ENCODE results near the gene ZNF460. TPM values are rescaled to one million over a fixed set of nuclear protein-coding genes. Genes with fewer than 3 reads are reported as not detected.

The ZNF460 gene
- polyA plus RNA-seq, 1 of the 3 experiments (the other 2 are of a cell fraction) = 2.4 TPM

DNA sequence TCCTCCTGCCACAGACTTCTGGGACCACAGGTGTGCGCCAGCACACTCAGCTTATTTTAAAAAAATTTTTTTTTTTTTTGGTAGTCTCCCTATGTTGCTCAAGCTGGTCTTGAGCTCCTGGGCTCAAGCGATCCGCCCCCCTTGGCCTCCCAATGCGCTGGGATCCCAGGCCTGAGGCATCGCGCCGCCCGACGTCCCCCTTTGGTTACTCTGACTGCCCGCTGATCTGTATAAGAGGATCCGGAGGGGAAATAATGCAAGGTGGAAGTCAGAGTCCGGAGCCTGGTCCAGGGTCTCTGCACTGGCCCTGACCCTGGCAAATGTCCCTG is 40.3 kb upstream of the ZNF460 start (continued):
- TF ChIP-seq, protein P1, sequence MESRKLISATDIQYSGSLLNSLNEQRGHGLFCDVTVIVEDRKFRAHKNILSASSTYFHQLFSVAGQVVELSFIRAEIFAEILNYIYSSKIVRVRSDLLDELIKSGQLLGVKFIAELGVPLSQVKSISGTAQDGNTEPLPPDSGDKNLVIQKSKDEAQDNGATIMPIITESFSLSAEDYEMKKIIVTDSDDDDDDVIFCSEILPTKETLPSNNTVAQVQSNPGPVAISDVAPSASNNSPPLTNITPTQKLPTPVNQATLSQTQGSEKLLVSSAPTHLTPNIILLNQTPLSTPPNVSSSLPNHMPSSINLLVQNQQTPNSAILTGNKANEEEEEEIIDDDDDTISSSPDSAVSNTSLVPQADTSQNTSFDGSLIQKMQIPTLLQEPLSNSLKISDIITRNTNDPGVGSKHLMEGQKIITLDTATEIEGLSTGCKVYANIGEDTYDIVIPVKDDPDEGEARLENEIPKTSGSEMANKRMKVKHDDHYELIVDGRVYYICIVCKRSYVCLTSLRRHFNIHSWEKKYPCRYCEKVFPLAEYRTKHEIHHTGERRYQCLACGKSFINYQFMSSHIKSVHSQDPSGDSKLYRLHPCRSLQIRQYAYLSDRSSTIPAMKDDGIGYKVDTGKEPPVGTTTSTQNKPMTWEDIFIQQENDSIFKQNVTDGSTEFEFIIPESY (IDR thresholded peaks at IDR 0.05; ENCODE audit: borderline replicate concordance, low read depth) = no peak
- TF ChIP-seq EZH2phosphoT487 (IDR thresholded peaks at IDR 0.05; ENCODE audit: borderline replicate concordance, low read depth) (no peak), FOXM1 (IDR thresholded peaks at IDR 0.05; ENCODE audit: low read depth) (no peak), ELF1 (IDR thresholded peaks at IDR 0.05) (no peak), TEAD4 (IDR thresholded peaks at IDR 0.05; ENCODE audit: borderline replicate concordance, insufficient read depth) (no peak)
- TF ChIP-seq, protein P2, sequence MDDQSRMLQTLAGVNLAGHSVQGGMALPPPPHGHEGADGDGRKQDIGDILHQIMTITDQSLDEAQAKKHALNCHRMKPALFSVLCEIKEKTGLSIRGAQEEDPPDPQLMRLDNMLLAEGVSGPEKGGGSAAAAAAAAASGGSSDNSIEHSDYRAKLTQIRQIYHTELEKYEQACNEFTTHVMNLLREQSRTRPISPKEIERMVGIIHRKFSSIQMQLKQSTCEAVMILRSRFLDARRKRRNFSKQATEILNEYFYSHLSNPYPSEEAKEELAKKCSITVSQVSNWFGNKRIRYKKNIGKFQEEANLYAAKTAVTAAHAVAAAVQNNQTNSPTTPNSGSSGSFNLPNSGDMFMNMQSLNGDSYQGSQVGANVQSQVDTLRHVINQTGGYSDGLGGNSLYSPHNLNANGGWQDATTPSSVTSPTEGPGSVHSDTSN (IDR thresholded peaks at IDR 0.05) = no peak
- TF ChIP-seq, protein P3, sequence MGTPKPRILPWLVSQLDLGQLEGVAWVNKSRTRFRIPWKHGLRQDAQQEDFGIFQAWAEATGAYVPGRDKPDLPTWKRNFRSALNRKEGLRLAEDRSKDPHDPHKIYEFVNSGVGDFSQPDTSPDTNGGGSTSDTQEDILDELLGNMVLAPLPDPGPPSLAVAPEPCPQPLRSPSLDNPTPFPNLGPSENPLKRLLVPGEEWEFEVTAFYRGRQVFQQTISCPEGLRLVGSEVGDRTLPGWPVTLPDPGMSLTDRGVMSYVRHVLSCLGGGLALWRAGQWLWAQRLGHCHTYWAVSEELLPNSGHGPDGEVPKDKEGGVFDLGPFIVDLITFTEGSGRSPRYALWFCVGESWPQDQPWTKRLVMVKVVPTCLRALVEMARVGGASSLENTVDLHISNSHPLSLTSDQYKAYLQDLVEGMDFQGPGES (IDR thresholded peaks at IDR 0.05; ENCODE audit: low read depth, low read length) = no peak
- TF ChIP-seq, protein P4, sequence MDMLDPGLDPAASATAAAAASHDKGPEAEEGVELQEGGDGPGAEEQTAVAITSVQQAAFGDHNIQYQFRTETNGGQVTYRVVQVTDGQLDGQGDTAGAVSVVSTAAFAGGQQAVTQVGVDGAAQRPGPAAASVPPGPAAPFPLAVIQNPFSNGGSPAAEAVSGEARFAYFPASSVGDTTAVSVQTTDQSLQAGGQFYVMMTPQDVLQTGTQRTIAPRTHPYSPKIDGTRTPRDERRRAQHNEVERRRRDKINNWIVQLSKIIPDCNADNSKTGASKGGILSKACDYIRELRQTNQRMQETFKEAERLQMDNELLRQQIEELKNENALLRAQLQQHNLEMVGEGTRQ (IDR thresholded peaks at IDR 0.05; ENCODE audit: borderline replicate concordance, low read depth, low read length) = no peak

DNA sequence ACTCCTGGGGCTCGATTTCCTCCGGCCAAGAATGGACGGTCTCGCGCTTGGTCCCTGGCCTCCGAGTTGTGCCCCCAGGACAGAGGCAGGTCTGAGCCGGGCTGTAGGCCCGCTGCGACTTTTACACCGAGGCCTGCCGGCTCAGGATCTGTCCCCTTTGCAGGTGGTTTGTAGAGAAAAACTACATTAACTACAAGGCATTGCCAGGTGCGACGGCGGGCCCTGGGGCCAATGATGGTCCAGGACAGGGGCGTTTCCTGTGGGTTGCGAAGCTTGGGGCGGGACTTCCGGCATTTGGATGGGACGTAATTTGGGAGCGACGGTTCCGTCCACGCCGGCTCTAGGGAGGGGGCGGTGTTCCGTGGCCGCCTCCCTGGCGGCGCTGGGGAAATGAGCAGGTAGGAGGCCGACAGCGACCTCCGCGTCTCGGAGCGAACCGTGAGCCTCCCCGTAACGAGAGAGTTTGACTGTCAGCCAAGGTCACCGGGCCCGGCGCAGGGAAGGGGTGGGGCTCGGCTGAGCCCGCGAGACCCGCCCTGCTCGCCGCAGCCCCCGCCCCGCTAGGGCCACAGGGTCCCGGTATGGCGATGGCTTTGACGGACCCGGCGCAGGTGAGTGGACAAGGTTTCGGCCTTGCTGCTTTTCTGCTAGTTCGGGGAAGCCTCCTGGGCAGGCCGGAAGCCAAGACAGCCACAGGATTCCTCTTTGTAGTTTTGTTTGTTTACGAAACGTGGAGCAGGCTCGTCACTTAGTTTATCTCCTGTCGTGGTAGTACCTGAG is 39.8 kb upstream of the ZNF460 start, which contains the start of gene ZNF805:
Gene ZNF805, plus strand, starts transcription at position 322 of the 780 bp plus-strand sequence. Its CDS starts 260 bp downstream, at position 582.
- peak within 1 kb of the TSS; percentile 72 to 80 for H3K27ac ChIP-seq (ENCODE audit: low read depth in 2 of 2, low read length in 1 of 2)
- CTCF ChIA-PET = no interaction called here
- H3K9ac ChIP-seq = peak within 1 kb of the TSS; percentile 87
- H3K4me2 ChIP-seq = peak within 1 kb of the TSS; percentile 81
- no peaks in the 10 kb centered on the region for H3K9me2 ChIP-seq
- no peaks in the 10 kb centered on the region for H3F3A ChIP-seq (replicated peaks; ENCODE audit: insufficient read depth)
- H3K4me3 ChIP-seq (ENCODE audit: low read depth in 2 of 2, low read length in 1 of 2) = peak within 1 kb of the TSS; percentile 82 to 85
- H3K27me3 ChIP-seq (ENCODE audit: insufficient read depth) = no peaks in the 10 kb centered on the region
- WGBS (ENCODE audit: low lambda C conversion rate) = 3% methylated on average over 35 of the region's 61 CpGs
- peak; percentile 97 for DNase-seq
- H4K20me1 ChIP-seq (ENCODE audit: insufficient read depth) = no peaks in the 10 kb centered on the region
- peaks cover 48% of the 10 kb centered on the region for H3K79me2 ChIP-seq (ENCODE audit: insufficient read depth)
- peaks cover 10 to 11% of the 10 kb centered on the region in 2 experiments for H3K36me3 ChIP-seq (replicated peaks in 1 of 2; ENCODE audit: control insufficient read depth in 1 of 2, insufficient read depth in 2 of 2, low read length in 1 of 2)
- H3K4me1 ChIP-seq (ENCODE audit: control insufficient read depth in 1 of 2, insufficient read depth in 2 of 2, low read depth in 1 of 2, low read length in 1 of 2) = peaks cover 10 to 15% of the 10 kb centered on the region in 2 experiments; a peak in 2 of 4 replicates
- no peaks in the 10 kb centered on the region for H3K9me3 ChIP-seq
- H2AFZ ChIP-seq (ENCODE audit: low read depth) = peak within 1 kb of the TSS; percentile 100
- POLR2A ChIA-PET = interaction anchor here (0.7 kb wide), 1 partner anchor 149 kb away, joined by 3 read pairs; the partner anchor contains the start of gene ZNF548
- TF ChIP-seq EZH2phosphoT487 (IDR thresholded peaks at IDR 0.05; ENCODE audit: borderline replicate concordance, low read depth) = no peak
- no peak for TF ChIP-seq GATA2 (CRISPR knock-in tag; IDR thresholded peaks at IDR 0.05)
- TF ChIP-seq, protein P5, sequence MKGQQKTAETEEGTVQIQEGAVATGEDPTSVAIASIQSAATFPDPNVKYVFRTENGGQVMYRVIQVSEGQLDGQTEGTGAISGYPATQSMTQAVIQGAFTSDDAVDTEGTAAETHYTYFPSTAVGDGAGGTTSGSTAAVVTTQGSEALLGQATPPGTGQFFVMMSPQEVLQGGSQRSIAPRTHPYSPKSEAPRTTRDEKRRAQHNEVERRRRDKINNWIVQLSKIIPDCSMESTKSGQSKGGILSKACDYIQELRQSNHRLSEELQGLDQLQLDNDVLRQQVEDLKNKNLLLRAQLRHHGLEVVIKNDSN (IDR thresholded peaks at IDR 0.05; ENCODE audit: borderline replicate concordance, low read depth) = no peak
- TF ChIP-seq GABPA (IDR thresholded peaks at IDR 0.05; ENCODE audit: low read depth) = peak; percentile 97
- peak; percentile 58 for TF ChIP-seq TAF1 (IDR thresholded peaks at IDR 0.05; ENCODE audit: borderline replicate concordance, low read depth, low read length)
- TF ChIP-seq, protein P4 (IDR thresholded peaks at IDR 0.05; ENCODE audit: borderline replicate concordance, low read depth, low read length) = no peak
- no peak; the same call in 1 of the 2 replicates for TF ChIP-seq YY1 (IDR thresholded peaks at IDR 0.05; ENCODE audit: low read depth)
- TF ChIP-seq NRF1 (IDR thresholded peaks at IDR 0.05; ENCODE audit: low read depth, low read length) = no peak
- TF ChIP-seq TCF12 (IDR thresholded peaks at IDR 0.05) = no peak
- TF ChIP-seq, protein P1 (IDR thresholded peaks at IDR 0.05; ENCODE audit: borderline replicate concordance, low read depth) = no peak
- TF ChIP-seq EP300 (IDR thresholded peaks at IDR 0.05; ENCODE audit: borderline replicate concordance in 1 of 2, low read depth in 1 of 2, low read length in 1 of 2) = no peak
- no peak for TF ChIP-seq RFX5 (IDR thresholded peaks at IDR 0.05; ENCODE audit: low read length)
- TF ChIP-seq SIN3A (IDR thresholded peaks at IDR 0.05; ENCODE audit: borderline replicate concordance, low read depth, low read length) = peak; percentile 95; the same call in 1 of the 2 replicates
- TF ChIP-seq POLR2AphosphoS5 (IDR thresholded peaks at IDR 0.05; ENCODE audit: low read depth, low read length) = peak; percentile 70
- no peak for TF ChIP-seq JUND (IDR thresholded peaks at IDR 0.05)
- TF ChIP-seq MXI1 (IDR thresholded peaks at IDR 0.05; ENCODE audit: low read depth, low read length) = peak; percentile 94

All from SK-N-SH (cell line).